GM19397 (cell line): ENCODE data around the gene UBE3D.
"Not testable (repeated sequence)": the region's sequence is repeated elsewhere in the genome, so short reads cannot be mapped to it uniquely, and the experiment has no call there.

ENCODE experiments used
- ATAC-seq: cut with Tn5 transposase; IDR thresholded peaks from one replicate; pipeline ENCODE4 v1.9.1; 2021; ENCODE audit warnings: mild to moderate bottlenecking, moderate library complexity; ENCODE audit not compliant: unreplicated experiment

The UBE3D gene

GRCh38 chr6:82917346-82918064 is 148.1 kb downstream of the UBE3D start:
- ATAC-seq = no peak

- no peak for ATAC-seq
Measured at GRCh38 chr6:82915666-82916065, 150.0 kb downstream of the UBE3D start.

GRCh38 chr6:82914511-82914910 is 151.1 kb downstream of the UBE3D start:
- no peak for ATAC-seq

- no peak for ATAC-seq
Measured at GRCh38 chr6:82910820-82911219, 154.8 kb downstream of the UBE3D start.

GRCh38 chr6:82910395-82910794 is 155.2 kb downstream of the UBE3D start:
- no peak for ATAC-seq

- no peak for ATAC-seq
Measured at GRCh38 chr6:82909551-82909950, 156.1 kb downstream of the UBE3D start.

- ATAC-seq = no peak
Measured at GRCh38 chr6:82908661-82909060, 157.0 kb downstream of the UBE3D start.

GRCh38 chr6:82906951-82907350 is 158.7 kb downstream of the UBE3D start:
- ATAC-seq = no peak

GRCh38 chr6:82906489-82906888 is 159.2 kb downstream of the UBE3D start:
- no peak for ATAC-seq

- ATAC-seq = no peak
Measured at GRCh38 chr6:82904860-82905259, 160.8 kb downstream of the UBE3D start.

- ATAC-seq = no peak
Measured at GRCh38 chr6:82904257-82904656, 161.4 kb downstream of the UBE3D start.

- no peak for ATAC-seq
Measured at GRCh38 chr6:82902290-82902689, 163.4 kb downstream of the UBE3D start.

- no peak for ATAC-seq
Measured at GRCh38 chr6:82894653-82895259, 170.9 kb downstream of the UBE3D start.

GRCh38 chr6:82893889-82894652 is 171.6 kb downstream of the UBE3D start:
- ATAC-seq = no peak

- ATAC-seq = not testable (repeated sequence)
Measured at GRCh38 chr6:82891503-82891902, 174.1 kb downstream of the UBE3D start.

- no peak for ATAC-seq
Measured at GRCh38 chr6:82891076-82891475, 174.6 kb downstream of the UBE3D start.

GRCh38 chr6:82890240-82890639 is 175.4 kb downstream of the UBE3D start:
- ATAC-seq = no peak

GRCh38 chr6:82889143-82889542 is 176.5 kb downstream of the UBE3D start:
- ATAC-seq = no peak

- no peak for ATAC-seq
Measured at GRCh38 chr6:82882363-82883023, 183.1 kb downstream of the UBE3D start.

- no peak for ATAC-seq
Measured at GRCh38 chr6:82881519-82881918, 184.1 kb downstream of the UBE3D start.

GRCh38 chr6:82878812-82879211 is 186.8 kb downstream of the UBE3D start:
- ATAC-seq = no peak
